ENCODE results near the gene CCDC196.

The CCDC196 gene

GRCh38 chr14:66490143-66491111, 4.3 kb downstream of the CCDC196 start:
- no peak for TF ChIP-seq CTCF (IDR thresholded peaks at IDR 0.05; ENCODE audit: insufficient read depth, low read depth, low read length, missing control alignments)
- no peak for DNase-seq (ENCODE audit: low read depth)
- no peak overlapping the region for H3K4me3 ChIP-seq (ENCODE audit: low read depth, low read length)

GRCh38 chr14:66493750-66494149, 7.6 kb downstream of the CCDC196 start:
- no peak for TF ChIP-seq CTCF (IDR thresholded peaks at IDR 0.05; ENCODE audit: insufficient read depth, low read depth, low read length, missing control alignments)
- no peak for DNase-seq (ENCODE audit: low read depth)
- H3K4me3 ChIP-seq (ENCODE audit: low read depth, low read length), result no peak overlapping the region

GRCh38 chr14:66495218-66496098, 9.3 kb downstream of the CCDC196 start:
- peak; percentile 78 for DNase-seq (ENCODE audit: low read depth)
- TF ChIP-seq CTCF (IDR thresholded peaks at IDR 0.05; ENCODE audit: insufficient read depth, low read depth, low read length, missing control alignments), result peak; percentile 74
- no peak overlapping the region for H3K4me3 ChIP-seq (ENCODE audit: low read depth, low read length)

- no peak for DNase-seq (ENCODE audit: low read depth)
- TF ChIP-seq CTCF (IDR thresholded peaks at IDR 0.05; ENCODE audit: insufficient read depth, low read depth, low read length, missing control alignments), result no peak
- no peak overlapping the region for H3K4me3 ChIP-seq (ENCODE audit: low read depth, low read length)
Observed at GRCh38 chr14:66496188-66496807, 10.1 kb downstream of the CCDC196 start.

- no peak for TF ChIP-seq CTCF (IDR thresholded peaks at IDR 0.05; ENCODE audit: insufficient read depth, low read depth, low read length, missing control alignments)
- no peak overlapping the region for H3K4me3 ChIP-seq (ENCODE audit: low read depth, low read length)
- DNase-seq (ENCODE audit: low read depth), result no peak
Observed at GRCh38 chr14:66496911-66497310, 10.7 kb downstream of the CCDC196 start.

- H3K4me3 ChIP-seq (ENCODE audit: low read depth, low read length), result no peak overlapping the region
- DNase-seq (ENCODE audit: low read depth), result no peak
- TF ChIP-seq CTCF (IDR thresholded peaks at IDR 0.05; ENCODE audit: insufficient read depth, low read depth, low read length, missing control alignments), result no peak
Observed at GRCh38 chr14:66498311-66498710, 12.1 kb downstream of the CCDC196 start.

All from GM12865 (cell line).